Astrocyte of the spinal cord (primary cell): ENCODE measurements around the gene MIA3.

Experiments used
- DNase-seq: peaks from one replicate; pipeline ENCODE4 v3.0.0; 2011; ENCODE audit warnings: low read depth, low spot score
- H3K4me3 ChIP-seq: 2 replicates; pipeline ENCODE4 v1.5.1; 2011; ENCODE audit warnings: low read depth, mild to moderate bottlenecking, low read length, moderate library complexity
- in situ Hi-C: cut with HindIII; loops from 2 replicates; pipeline ENCODE4 v1.10.0; 2017; ENCODE audit warnings: low sequenced_read_pairs
- TF ChIP-seq, protein P1 (sequence below): IDR thresholded peaks from 2 replicates; pipeline ENCODE4 v1.5.1; 2012; ENCODE audit warnings: low read depth, mild to moderate bottlenecking, low read length, inconsistent platforms

Gene MIA3

DNA sequence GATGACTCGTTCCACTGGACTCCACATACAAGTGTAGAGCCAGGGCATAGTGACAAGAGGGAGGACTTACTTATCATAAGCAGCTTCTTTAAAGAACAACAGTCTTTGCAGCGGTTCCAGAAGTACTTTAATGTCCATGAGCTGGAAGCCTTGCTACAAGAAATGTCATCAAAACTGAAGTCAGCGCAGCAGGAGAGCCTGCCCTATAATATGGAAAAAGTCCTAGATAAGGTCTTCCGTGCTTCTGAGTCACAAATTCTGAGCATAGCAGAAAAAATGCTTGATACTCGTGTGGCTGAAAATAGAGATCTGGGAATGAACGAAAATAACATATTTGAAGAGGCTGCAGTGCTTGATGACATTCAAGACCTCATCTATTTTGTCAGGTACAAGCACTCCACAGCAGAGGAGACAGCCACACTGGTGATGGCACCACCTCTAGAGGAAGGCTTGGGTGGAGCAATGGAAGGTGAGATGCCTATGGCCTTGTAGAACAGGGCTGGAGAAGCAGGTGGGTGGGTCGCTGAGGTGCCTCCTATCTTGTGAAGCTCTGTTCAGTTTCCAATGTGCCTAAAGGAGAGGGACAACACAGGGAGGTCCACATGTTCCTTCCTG, 12.1 kb downstream of the MIA3 start:
- in situ Hi-C loops: no loop called here
- TF ChIP-seq, protein P1, sequence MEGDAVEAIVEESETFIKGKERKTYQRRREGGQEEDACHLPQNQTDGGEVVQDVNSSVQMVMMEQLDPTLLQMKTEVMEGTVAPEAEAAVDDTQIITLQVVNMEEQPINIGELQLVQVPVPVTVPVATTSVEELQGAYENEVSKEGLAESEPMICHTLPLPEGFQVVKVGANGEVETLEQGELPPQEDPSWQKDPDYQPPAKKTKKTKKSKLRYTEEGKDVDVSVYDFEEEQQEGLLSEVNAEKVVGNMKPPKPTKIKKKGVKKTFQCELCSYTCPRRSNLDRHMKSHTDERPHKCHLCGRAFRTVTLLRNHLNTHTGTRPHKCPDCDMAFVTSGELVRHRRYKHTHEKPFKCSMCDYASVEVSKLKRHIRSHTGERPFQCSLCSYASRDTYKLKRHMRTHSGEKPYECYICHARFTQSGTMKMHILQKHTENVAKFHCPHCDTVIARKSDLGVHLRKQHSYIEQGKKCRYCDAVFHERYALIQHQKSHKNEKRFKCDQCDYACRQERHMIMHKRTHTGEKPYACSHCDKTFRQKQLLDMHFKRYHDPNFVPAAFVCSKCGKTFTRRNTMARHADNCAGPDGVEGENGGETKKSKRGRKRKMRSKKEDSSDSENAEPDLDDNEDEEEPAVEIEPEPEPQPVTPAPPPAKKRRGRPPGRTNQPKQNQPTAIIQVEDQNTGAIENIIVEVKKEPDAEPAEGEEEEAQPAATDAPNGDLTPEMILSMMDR: no peak
- DNase-seq: peak; percentile 17
- no peak overlapping the region for H3K4me3 ChIP-seq

DNA sequence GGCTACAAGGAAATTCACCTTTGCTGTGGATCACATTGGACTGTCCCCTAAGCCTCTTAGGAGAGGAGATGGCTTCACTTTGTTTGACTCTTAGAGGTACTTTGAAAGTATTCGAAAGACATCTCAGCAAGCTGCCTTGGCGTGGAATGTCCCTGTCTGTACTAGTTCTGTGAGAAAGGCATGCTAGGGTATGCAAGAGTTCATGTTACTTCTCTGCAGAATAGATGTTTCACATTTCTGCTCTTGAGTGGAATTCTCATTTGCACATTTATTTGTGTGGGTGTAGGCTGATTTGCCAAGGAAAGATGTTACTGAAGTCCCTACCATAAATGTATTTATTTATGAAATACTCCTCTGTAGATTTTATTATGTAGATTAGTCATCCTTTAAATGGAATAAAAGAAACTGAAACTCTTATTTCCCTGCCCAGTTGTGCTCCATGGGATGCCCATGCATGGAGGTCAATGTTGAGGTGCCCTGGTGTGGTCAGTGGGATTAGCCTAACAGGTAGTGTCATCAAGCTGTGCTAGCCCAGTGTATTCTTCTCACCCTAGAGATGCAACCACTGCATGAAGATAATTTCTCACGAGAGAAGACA, 13.8 kb downstream of the MIA3 start:
- DNase-seq: no peak
- in situ Hi-C loops: no loop called here
- TF ChIP-seq, protein P1: no peak
- H3K4me3 ChIP-seq: no peak overlapping the region

DNA sequence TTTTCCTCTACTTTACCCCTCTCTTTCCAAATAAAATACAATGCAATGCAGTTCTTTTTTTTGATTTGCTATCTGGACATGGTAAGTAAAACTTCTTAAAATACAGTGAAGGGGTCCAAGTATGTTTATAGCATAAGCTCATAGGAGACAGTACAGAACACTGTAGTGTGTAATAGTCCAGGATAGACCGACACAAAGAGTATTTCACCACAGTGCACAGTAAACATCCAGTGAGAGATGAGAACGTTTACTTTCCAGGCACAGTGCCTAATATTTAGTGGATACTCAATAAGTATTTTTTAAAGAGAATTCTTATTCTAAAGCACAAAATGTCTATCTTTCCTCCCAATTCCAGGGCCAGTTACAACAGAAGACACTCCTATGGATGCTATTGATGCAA, 14.9 kb downstream of the MIA3 start:
- no peak for DNase-seq
- TF ChIP-seq, protein P1: no peak
- in situ Hi-C loops: no loop called here
- no peak overlapping the region for H3K4me3 ChIP-seq

DNA sequence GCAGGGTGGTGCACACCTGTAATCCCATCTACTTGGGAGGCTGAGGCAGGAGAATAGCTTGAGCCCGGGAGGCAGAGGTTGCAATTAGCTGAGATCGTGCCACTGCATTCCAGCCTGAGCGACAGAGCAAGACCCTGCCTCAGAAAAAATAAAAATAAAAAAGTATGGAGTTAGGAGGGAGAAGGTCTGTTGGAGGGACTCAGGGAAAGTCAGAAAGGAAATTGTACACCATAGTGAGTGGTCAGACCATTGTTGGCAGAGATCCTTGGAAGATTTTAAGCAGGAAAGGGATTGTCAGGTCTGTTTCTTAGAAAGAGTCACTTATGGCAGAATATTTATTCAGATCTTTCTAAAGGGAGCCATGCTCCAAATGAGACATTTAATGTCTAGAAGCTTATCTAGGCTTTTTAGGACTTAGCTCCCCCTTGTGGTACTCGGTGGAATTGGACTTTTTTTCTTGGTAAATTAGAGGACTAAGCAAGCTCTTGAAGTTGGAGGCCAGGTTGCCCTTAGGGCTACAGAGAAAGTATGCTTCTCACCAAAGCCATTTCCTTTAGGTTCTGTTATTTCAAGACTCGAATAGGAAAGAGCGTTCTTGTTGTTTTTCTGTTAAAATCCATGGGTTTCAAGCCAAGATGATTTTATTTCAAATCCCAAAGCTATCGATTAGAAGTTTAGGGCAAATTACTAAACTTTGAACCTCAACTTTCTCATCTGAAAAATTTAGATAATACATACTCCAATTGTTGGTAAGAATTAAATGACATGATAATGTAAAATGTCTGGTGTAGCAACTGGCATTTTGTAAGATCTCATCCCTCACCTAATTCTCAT, 16.5 kb downstream of the MIA3 start:
- TF ChIP-seq, protein P1: peak; percentile 81
- in situ Hi-C loops: no loop called here
- DNase-seq: peak; percentile 95
- no peak overlapping the region for H3K4me3 ChIP-seq

DNA sequence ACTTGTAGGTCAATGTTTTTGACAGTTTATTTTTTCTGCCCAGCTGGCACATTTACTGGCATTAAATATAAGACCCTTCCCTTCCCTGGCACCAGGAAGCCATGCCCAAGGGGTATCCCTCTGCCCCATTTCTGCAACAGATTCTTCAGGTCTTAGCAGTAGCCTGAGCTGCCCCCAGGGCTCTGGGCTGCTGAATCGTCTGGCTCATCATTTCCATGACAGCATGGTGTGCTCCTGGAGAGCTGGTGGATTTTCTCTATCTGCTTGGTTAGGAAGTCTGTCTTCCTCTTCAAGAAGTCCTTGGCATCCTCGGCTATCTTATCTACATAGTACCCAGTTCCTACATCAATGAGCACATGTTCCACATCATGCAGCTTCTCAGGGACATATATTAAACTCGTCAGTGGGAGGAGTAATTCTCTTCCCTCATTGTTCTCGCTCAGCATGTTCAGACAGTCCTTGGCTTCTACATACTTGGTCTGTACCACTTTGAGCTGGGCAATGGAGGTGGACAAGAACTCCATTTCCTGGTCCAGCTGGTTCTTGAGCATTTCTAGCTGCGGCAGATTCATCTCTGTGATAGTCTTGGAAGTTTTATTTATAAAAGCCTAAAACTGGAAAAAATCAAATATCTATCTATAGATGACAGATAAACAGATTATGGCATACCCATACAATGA, 23.5 kb downstream of the MIA3 start:
- TF ChIP-seq, protein P1: no peak
- in situ Hi-C loops: no loop called here
- H3K4me3 ChIP-seq: no peak overlapping the region
- no peak for DNase-seq

DNA sequence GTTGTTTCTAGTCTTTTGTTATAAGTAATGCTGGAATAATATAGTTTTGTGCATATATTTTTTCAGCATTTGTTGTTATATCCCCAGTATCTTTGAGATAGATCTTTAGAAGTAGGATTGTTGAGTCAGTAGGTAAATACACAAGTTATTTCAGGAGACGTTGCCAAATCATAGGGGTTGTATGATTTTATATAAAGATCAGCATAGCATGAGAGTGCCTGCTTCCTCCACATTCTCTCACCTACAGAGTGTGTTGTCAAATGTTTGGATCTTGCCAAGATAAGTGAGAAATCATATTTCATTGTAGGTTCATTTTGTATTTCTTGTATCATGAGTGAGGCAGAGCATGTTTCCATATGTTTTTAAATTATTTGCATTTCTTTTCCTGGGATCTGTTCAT, 24.6 kb downstream of the MIA3 start:
- DNase-seq: no peak
- in situ Hi-C loops: no loop called here
- TF ChIP-seq, protein P1: no peak
- H3K4me3 ChIP-seq: no peak overlapping the region
